Neural cell (in vitro differentiated cells): Measurements from ENCODE around the gene IQGAP2.

ENCODE experiments used
- EP300 ChIP-seq: fragments of 450-650 bp; conservative IDR thresholded peaks from 2 replicates; pipeline ENCODE4 v1.6.1; 2014; ENCODE audit warnings: antibody characterized with exemption, mild to moderate bottlenecking, moderate library complexity; ENCODE audit not compliant: poor library complexity, severe bottlenecking
- EZH2 ChIP-seq: fragments of 200-600, 300-800 bp; shearing (Covaris generic), sonication (generic); IDR thresholded peaks from 2 replicates; pipeline ENCODE4 v1.6.1; 2014; ENCODE audit warnings: antibody characterized with exemption, low read length, borderline replicate concordance, mild to moderate bottlenecking; ENCODE audit not compliant: insufficient read depth, poor library complexity, severe bottlenecking
- POLR2AphosphoS5 ChIP-seq: IDR thresholded peaks from 2 replicates; pipeline ENCODE4 v1.6.1; 2012
- RAD21 ChIP-seq: fragments of 450-650 bp; conservative IDR thresholded peaks from 2 replicates; pipeline ENCODE4 v1.6.1; 2014; ENCODE audit warnings: antibody characterized with exemption, mild to moderate bottlenecking, moderate library complexity
- SMC3 ChIP-seq: fragments of 450-650 bp; conservative IDR thresholded peaks from 2 replicates; pipeline ENCODE4 v1.6.1; 2014; ENCODE audit warnings: antibody characterized with exemption, mild to moderate bottlenecking, moderate library complexity; ENCODE audit not compliant: poor library complexity
- TAF1 ChIP-seq: IDR thresholded peaks from 2 replicates; pipeline ENCODE4 v1.6.1; 2012; ENCODE audit warnings: low read depth
- TF ChIP-seq, protein P1 (sequence below): fragments of 450-650 bp; IDR thresholded peaks from 2 replicates; pipeline ENCODE4 v1.5.1; 2014; ENCODE audit warnings: antibody characterized with exemption, mild to moderate bottlenecking, moderate library complexity; ENCODE audit not compliant: poor library complexity, severe bottlenecking

- TF ChIP-seq, protein P1, sequence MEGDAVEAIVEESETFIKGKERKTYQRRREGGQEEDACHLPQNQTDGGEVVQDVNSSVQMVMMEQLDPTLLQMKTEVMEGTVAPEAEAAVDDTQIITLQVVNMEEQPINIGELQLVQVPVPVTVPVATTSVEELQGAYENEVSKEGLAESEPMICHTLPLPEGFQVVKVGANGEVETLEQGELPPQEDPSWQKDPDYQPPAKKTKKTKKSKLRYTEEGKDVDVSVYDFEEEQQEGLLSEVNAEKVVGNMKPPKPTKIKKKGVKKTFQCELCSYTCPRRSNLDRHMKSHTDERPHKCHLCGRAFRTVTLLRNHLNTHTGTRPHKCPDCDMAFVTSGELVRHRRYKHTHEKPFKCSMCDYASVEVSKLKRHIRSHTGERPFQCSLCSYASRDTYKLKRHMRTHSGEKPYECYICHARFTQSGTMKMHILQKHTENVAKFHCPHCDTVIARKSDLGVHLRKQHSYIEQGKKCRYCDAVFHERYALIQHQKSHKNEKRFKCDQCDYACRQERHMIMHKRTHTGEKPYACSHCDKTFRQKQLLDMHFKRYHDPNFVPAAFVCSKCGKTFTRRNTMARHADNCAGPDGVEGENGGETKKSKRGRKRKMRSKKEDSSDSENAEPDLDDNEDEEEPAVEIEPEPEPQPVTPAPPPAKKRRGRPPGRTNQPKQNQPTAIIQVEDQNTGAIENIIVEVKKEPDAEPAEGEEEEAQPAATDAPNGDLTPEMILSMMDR: no peak
- TF ChIP-seq POLR2AphosphoS5: no peak
- no peak for TF ChIP-seq EZH2
- TF ChIP-seq TAF1: no peak
- no peak for TF ChIP-seq RAD21
- TF ChIP-seq EP300: no peak
- no peak for TF ChIP-seq SMC3
Measured at GRCh38 chr5:76757049-76757448, 354.0 kb downstream of the IQGAP2 start.
